Stimulated activated CD8-positive, alpha-beta memory T cell treated with anti-CD3 and anti-CD28 coated beads, Interleukin-7, amount 100 ng/mL, for 4 hours (primary cell): ENCODE results near the gene KBTBD12.
"Not testable (repeated sequence)": the region's sequence is repeated elsewhere in the genome, so short reads cannot be mapped to it uniquely, and the experiment has no call there.

ENCODE experiments used
- DNase-seq, 2 donors: peaks; one replicate each; pipeline ENCODE4 v3.0.0-alpha.2; 2020; ENCODE audit warnings: low read depth in 2 of 2

Gene KBTBD12

DNA sequence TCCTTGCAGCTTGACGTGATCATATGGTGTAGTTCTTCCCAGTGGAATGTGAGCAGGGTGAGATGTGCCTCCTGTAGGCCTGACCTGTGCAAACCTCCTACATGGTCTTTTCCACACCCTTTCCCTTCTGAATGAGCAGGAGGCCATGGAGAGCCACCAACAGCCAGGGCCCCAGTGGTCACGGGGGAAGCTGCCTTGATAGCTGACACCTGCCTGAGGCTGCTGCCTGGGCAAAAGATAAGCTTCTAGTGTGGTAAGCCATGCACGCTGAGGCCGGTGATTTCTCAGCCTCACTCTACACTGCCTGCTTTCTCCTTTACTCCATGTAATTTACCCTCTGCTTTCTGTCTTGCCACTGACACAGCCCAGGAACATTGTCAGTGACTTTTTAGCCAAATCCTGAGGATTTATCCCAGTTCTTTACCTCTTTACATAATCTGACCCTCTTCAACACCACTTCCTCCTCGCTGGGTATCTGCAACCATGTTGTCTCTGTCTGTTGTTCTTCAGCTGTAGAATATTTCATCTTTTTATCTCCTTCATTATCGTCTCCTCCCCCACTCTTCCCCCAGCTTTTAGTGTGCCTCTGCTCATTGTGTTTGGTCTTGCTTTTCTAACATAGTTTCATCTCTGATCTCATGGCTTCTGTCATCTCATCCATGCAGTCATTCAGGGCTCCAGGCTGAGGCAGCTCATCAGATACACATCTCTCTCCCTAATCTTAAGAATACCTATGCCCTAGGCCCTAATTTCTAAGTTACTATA is 11.2 kb upstream of the KBTBD12 start:
- DNase-seq, result no peak

DNA sequence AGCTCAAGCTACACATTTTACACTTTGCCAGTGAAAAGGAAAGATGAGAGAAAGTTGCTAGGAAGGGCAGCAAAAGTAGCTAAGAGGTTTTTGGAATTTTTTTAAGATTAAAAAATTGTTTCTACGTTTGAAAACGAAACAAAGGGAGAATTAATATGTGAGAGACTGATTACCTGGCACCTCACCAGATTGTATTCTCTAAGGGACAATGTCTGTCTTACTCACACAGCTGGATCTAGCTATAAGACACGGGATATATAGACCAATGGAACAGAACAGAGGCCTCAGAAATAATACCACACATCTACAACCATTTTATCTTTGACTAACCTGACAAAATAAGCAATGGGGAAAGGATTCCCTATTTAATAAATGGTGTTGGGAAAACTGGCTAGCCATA is 9.5 kb upstream of the KBTBD12 start:
- DNase-seq, result no peak

DNA sequence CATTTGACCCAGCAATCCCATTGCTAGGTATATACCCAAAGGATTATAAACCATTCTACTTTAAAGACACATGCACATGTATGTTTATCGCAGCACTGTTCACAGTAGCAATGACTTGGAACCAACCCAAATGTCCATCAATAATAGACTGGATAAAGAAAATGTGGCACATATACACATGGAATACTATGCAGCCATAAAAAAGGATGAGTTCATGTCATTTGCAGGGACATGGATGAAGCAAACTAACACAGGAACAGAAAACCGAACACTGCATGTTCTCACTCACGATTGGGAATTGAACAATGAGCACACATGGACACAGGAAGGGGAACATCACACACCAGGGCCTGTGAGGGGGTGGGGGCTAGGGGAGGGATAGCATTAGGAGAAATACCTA is 8.4 kb upstream of the KBTBD12 start:
- DNase-seq, result not testable (repeated sequence)

DNA sequence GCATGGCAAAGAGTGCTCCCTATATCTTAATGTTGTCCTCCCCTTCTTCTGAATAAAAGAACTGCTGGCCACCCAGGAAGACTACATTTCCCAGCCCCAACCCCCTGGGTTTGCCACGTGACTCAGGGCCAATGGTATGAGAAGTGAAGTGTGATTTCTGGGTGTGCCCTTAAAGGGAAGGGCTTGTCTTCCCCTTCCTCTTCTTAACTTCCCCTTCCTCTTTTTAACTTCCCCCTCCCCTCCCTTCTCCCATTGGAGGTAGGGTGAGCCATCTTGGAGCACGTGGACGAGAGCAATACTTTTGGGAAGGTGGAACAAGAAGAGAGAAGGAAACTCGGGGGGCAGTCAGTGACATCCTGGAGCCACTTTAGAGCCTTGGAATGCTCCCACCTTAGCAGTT is 6.8 kb upstream of the KBTBD12 start:
- DNase-seq, result no peak

DNA sequence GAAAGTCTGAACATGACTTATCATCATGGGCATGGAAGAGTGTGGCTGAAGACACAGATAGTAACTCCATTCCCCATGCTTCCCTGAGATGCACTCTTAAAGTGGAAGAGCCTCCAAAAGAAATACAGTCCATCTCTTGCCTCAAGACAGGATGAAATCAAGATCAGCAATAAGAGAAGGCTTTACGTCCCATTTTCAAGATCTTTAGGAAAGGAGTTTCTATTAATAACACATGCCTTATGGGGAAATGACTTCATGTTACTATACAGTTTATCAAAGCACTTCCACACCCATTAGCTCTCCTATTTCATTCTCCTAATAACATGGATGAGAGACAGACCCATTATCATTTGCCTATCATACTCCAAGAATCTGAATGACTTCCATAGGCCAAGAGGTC is 6.1 kb upstream of the KBTBD12 start:
- DNase-seq, result no peak

DNA sequence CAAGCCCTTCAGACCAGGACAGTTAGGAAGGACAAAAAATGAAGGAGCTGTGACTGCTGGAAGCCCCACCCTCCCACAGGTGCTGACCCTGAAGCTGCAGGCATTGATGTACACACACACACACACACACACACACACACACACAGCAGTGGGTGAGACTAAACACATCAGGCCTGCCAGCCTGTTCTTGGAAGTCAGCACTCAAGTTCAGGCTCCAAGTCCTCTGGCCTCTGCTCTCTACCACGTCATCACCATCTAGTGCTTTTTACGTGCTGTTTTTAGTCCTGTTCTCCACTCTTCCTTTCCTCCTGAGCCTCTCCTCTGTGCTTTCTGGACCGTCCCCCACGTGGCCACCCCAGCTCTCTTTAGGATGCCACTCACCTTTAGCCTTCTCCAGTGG is 5.4 kb upstream of the KBTBD12 start:
- DNase-seq, result no peak

DNA sequence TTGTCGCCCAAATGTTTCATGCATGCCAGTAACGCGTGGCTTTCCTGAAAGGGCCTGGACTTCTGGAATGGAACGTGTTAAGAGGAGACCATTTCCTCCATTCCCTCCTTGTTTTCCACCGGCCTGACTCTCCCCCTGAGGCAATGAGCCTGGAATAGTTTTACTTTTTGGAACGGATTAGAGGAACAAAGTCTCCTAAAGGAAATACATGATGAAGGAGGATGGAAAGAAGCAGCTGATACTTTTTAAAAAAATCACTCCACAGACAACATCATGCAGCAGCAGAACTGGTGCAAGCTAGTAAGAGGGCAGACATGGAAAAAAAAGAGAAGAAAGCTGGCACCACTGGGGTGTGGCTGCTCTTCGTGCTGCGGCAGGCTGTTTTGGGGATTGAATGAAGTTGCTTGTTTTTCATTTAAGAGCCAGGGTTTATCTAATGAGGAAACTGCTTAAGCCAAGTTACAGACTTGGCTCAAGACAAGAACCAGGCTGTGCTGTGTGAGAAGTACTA is 3.6 kb upstream of the KBTBD12 start:
- no peak for DNase-seq

DNA sequence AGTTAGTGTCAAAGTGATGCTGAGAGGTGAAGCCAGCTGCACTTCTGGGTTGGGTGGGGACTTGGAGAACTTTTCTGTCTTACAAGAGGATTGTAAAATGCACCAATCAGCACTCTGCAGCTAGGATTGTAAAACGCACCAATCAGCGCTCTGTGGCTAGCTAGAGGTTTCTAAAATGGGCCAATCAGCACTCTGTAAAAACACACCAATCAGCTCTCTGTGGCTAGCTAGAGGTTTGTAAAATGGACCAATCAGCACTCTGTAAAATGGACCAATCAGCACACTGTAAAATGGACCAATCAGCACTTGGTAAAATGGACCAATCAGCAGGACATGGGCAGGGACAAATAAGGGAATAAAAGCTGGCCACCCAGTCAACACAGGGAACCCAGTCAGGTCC is 1.2 kb upstream of the KBTBD12 start:
- not testable (repeated sequence) for DNase-seq

DNA sequence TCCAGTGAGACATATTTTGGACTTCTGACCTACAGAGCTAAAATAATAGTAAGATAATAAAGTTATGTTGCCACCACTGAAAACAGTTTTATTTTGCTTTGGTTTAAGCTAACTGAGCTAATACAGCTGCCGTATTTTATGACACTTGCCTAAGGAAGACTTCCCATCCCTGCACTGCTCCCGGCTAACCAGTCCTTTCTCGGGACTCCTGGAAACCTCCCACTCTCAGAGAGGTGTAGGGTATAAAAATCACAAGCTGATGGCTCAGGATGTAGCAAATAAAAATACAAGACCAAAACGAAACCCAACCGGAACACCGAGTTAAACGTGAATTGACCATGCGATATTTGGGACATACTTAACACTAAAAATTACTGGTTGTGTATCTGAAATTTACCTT is 448 bp upstream of the KBTBD12 start:
- no peak for DNase-seq

DNA sequence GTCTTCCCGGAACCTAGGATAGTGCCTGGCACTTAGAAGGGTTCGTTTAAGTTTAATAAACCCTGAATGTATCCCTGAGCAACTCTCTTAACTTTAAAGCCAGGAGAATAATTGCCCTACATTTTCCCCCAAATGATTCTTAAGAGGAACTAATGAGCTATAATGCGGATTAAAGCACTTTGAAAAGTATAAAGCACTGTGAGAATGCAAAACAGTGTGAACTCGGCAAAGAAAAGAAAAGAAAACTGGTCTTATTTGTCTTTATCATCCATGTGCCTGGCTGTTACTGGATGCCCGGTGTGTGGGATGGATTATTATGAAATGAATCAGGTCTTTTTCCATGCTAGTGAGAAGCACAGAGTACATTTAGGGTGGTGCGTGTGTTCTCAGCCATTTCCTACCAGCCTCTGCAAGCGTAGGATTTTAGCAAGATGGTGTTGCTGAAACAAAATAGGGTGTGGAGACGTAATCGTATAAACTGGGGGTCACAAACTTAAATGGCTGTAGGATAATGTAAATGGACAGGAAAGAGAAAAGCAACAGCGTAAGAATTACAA is 983 bp downstream of the KBTBD12 start:
- no peak for DNase-seq

DNA sequence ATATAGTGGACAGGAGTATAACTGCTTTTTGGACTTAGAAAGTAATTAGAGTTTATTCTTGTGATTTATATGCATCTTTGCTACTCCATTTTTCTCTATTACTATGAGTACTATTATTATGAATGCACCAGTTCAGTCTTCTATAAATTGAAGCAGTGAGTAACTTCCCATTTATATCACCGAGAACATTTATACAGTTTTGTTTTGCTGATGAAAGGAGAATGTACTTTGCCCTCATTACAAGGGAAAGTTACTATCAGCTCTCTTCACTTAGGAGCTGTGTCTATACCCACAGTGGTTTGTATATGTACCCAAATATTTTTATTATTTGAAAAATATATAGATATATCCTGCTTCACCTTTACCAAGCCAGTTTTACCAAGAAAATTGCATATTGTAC is 5.7 kb downstream of the KBTBD12 start:
- DNase-seq, result no peak

DNA sequence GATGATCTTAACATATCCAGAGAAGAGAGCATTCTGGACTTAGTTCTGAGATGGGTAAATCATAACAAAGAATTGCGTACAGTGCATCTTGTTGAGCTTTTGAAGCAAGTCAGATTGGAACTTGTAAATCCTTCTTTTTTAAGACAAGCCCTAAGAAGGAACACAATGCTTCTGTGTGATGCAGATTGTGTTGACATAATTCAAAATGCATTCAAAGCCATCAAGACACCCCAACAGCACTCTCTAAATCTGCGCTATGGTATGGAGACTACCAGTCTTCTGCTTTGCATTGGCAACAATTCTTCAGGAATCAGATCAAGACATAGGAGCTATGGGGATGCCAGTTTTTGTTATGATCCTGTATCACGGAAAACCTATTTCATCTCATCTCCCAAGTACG is 8.6 kb downstream of the KBTBD12 start:
- no peak for DNase-seq

DNA sequence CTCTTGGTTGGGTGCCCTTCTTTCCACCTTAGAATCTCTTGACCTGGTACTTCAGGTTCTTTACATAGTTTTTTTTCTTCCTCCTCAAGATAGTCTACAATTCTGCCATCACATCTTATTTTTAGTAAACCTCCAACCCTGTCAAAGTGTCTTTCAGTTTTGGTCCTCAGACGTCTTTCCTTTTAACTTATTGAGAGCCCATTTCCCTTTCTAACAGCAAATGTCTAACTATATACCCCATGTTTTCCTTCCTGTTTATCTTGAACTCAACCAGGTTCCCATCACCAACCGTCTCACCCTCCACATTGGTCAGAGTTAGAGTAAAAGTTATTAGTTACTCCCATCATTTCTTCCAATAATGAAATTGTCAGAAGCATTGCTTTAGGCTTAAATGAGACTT is 10.4 kb downstream of the KBTBD12 start:
- DNase-seq, result no peak

DNA sequence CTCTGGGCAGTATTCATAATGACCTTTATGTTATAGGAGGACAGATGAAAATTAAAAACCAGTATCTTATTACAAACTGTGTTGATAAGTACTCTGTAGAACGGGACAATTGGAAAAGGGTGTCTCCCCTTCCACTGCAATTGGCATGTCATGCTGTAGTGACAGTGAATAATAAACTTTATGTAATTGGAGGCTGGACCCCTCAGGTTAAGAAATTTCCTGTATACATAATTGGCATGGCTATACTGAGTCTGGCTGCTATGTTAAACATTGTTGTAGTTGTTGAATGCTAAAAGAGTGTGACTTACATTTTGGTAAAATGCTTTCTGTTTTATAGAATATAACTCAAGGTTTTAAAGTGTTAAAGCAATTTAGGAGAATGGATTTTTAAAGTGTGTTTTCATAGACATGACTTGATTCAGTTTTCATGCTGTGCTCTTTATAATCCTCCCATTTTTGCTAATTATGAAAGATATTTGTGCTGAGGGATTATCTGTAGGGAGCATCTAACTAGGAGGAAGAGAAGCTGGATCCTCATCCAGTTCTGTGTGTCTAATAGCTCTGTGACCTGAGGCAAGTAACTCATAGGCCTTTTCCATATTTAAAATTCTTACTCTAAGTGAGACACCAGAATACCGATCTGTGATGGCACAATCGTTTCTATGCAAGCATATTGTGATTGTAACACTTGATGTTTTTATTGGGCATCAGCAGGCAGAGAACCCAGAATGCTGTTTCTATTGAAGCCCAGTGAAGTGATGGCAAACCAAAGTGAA is 13.0 kb downstream of the KBTBD12 start:
- no peak for DNase-seq

DNA sequence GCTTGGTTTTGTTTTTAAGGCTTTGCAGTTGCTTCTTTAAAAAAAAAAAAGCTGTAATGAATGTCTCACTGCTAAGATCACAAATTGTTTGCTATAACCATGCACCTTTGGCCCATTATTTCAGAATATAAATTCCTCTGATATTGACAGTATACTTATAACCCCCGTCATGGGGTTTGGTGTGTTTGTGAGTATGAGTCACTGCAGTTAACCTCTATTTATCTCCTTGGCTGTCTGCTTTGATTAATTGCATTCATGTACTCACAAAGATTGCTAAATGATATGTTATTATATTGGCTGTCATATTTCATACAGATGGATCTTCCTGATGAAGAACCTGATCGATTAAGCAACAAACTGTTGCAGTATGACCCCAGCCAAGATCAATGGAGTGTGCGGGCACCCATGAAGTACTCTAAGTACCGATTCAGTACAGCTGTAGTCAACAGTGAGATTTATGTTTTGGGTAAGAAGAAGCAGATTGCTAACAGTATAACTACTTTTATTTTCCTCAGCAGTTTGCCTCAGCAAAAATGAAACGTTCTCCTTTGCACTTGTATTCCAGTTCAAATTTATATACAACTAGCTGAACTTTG is 14.9 kb downstream of the KBTBD12 start:
- no peak for DNase-seq

DNA sequence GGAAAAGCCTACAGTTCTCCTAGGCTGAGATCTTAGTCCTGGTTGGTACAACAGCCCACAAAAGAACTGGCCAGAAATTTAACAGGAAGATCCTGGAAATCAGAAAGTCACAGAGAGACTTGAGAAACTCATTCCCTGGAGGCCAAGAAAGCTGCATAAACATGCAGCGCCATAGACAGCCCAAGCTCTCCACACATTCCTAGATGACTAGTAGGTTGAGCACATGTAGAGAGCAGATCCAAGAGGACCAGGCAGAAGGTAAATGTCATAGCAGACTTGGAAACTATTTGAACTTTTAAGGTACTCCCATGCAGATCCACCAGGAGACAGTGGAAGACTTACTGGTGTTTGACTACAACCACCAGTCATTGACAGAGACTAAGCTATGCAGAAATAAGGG is 18.4 kb downstream of the KBTBD12 start:
- DNase-seq, result no peak

DNA sequence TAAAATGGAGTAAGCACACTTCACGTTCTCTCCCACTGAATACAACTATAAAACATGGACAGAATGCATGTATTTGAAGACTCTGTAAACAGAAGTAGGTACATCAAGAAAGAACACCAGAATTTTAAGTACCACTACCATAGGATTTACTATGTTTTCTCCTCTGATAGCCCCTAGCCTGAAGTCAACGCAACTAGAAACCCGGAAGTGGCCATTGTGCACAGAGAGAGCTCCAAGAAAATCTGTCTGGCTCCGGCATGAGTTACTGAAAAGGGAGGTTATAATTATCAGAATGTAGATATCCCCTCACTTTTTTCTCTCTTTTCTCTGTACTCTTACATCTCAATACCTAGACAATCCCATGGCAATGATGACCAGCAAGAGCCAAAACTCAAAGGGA is 23.8 kb downstream of the KBTBD12 start:
- no peak for DNase-seq

DNA sequence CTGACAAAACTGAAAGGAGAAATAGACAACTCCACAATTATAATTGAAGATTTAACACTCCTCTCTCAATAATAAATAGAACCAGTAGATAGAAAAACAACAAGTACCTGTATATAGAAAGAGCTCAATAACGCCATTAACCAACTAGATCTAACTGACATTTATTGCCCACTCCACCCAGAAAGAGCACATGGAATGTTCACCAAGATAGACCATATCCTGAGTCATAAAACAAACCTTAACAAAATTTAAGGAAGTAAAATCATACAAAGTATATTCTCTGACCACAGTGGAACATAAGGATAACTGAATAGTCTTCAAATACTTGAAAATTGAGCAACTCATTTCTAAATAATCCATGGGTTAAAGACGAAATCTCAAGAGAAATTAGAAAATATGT is 25.1 kb downstream of the KBTBD12 start:
- no peak for DNase-seq

DNA sequence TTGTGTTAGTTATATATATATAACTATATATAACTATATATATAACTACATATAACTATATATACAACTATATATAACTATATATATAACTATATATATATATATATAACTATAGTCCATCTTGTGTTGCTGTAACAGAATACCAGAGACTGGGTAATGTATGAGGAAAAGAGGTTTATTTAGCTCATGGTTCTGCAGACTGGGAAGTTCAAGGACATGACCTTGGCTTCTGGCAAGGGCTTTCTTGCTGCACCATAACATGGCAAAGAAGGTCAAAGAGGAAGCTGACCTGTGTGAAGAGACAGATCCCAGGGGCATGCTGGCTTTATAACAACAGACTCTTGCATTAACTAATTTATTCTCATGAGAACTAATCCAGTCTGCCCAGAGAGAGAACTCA is 27.6 kb downstream of the KBTBD12 start:
- DNase-seq, result no peak

DNA sequence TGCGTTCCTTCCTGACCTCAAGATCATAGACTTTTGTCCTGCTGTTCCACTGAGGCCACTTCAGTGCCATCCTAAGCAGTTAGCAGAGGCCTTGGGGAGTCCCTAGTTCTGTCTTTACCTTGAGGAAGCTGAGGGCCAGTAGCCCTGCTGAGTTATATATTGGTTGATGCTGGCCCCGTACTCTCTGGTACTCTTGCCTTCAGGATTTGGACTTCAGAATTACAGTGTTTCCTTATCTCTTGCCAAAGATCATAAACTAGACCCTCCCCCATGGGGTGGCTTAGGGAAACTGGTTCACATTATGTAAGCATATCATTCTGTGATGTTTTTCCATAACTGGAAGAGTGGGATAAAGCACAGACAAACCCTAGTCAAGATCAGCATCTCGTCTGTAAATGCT is 33.2 kb downstream of the KBTBD12 start:
- no peak for DNase-seq

DNA sequence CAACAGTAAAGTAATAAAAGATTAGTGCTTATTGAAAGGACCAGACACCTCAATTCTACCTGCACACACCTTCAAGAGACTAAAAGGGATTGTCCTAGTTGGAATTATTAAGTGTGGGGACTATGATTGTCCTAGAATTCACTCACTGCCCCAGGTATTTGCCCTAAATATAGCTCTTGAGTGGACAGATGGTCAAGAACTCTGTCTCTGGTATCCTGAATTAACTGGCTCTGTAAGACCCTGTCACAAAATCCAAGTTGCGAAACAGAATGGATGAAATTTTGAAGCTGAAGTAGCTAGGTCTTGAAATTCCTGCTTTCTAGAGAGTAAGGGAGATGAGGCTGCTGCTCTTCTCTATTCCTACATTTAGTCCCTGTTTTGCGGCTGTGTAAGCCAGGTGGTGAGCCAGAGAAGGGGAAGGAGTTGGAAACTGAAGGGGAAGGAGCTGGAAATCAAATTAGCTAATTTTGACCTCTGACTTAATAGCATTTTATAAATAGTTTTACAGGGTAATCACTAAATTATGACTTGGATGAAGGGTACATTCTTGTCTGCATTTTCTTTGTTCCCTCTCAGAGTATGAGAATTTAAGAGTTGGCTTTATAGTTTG is 34.5 kb downstream of the KBTBD12 start:
- no peak for DNase-seq

DNA sequence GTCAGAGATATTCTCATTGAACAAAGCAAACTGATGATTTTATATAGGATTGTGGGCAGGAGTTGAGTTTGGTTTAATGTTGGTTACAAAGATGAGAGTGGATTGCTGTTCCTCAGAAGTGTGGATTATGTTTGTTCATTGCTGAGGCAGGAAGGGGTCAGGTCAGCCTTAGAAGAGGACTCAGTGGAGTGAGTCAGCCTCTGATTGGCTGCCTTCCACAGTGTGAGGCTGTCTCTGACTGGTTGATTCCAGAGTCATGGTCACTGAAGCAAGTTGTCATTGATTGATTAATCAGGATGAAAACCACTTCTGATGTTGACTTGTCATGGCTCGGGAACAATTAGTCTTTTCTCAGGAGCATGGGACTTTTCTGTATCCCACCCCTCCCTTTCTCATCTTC is 36.2 kb downstream of the KBTBD12 start:
- no peak for DNase-seq
